CD14-positive monocyte (primary cell): Measurements from ENCODE around the gene TRIOBP. TPM values are rescaled to one million over a fixed set of nuclear protein-coding genes. Genes with fewer than 3 reads are reported as not detected.

Experiments used
- DNase-seq, 3 donors: peaks; one replicate each; pipeline ENCODE4 v3.0.0-alpha.2; 2011 to 2022
- H2AFZ ChIP-seq: 2 replicates; pipeline ENCODE4 v1.6.0; 2012; ENCODE audit warnings: mild to moderate bottlenecking, low read depth, low read length, inconsistent platforms; ENCODE audit not compliant: insufficient read depth, poor library complexity, severe bottlenecking
- H3K27ac ChIP-seq, 2 donors: 1 replicate in 1 of 2; 2 replicates in 1 of 2; pipeline ENCODE4 v1.5.1; 2012 to 2013; ENCODE audit warnings: low read length in 2 of 2, control low read depth in 1 of 2, inconsistent platforms in 1 of 2, low read depth in 1 of 2, mild to moderate bottlenecking in 1 of 2
- H3K27me3 ChIP-seq, 2 donors: one replicate each; pipeline versions ENCODE4 v1.6.0 to v1.6.1; 2011 to 2013; ENCODE audit warnings: low read length in 2 of 2; ENCODE audit not compliant: control insufficient read depth in 2 of 2, insufficient read depth in 2 of 2
- H3K36me3 ChIP-seq, 2 donors: replicated peaks in 1 of 2; 1 replicate in 1 of 2; 2 replicates in 1 of 2; pipeline versions ENCODE4 v1.5.1 to v1.6.1; 2012 to 2013; ENCODE audit warnings: low read length in 2 of 2, control low read depth in 1 of 2, inconsistent platforms in 1 of 2, mild to moderate bottlenecking in 1 of 2; ENCODE audit not compliant: insufficient read depth in 2 of 2, control insufficient read depth in 1 of 2
- H3K4me1 ChIP-seq, 2 donors: 1 replicate in 1 of 2; 2 replicates in 1 of 2; pipeline versions ENCODE4 v1.5.1 to v1.6.1; 2012 to 2013; ENCODE audit warnings: low read length in 2 of 2, control low read depth in 1 of 2, inconsistent platforms in 1 of 2, mild to moderate bottlenecking in 1 of 2, moderate library complexity in 1 of 2; ENCODE audit not compliant: insufficient read depth in 2 of 2, control insufficient read depth in 1 of 2
- H3K4me2 ChIP-seq: replicated peaks from 2 replicates; pipeline ENCODE3; 2012; ENCODE audit warnings: low read length, moderate library complexity, mild to moderate bottlenecking; ENCODE audit not compliant: poor library complexity, severe bottlenecking; ENCODE audit errors: extremely low read depth
- H3K4me3 ChIP-seq, 3 experiments: fragments of 200-600 bp in 1 of 3; sonication (generic) in 1 of 3; replicated peaks in 1 of 3; 1 replicate in 2 of 3; 2 replicates in 1 of 3; pipeline ENCODE4 v1.5.1; 2011 to 2013; ENCODE audit warnings: low read length in 3 of 3, mild to moderate bottlenecking in 3 of 3, control low read depth in 2 of 3, low read depth in 2 of 3, inconsistent platforms in 1 of 3, moderate library complexity in 1 of 3
- H3K79me2 ChIP-seq: 2 replicates; pipeline ENCODE4 v1.6.0; 2012; ENCODE audit warnings: mild to moderate bottlenecking, control low read depth, inconsistent platforms, low read length, moderate library complexity; ENCODE audit not compliant: insufficient read depth
- H3K9ac ChIP-seq: 2 replicates; pipeline ENCODE4 v1.6.0; 2017; ENCODE audit warnings: low read length, mild to moderate bottlenecking; ENCODE audit not compliant: insufficient read depth, poor library complexity, severe bottlenecking
- H3K9me3 ChIP-seq, 2 donors: replicated peaks in 1 of 2; 1 replicate in 1 of 2; 2 replicates in 1 of 2; pipeline versions ENCODE4 v1.5.1 to v1.6.1; 2012 to 2013; ENCODE audit warnings: low read length in 2 of 2, control low read depth in 1 of 2; ENCODE audit not compliant: control insufficient read depth in 1 of 2, insufficient read depth in 1 of 2
- H4K20me1 ChIP-seq: 2 replicates; pipeline ENCODE4 v1.6.0; 2012; ENCODE audit warnings: mild to moderate bottlenecking, low read length, control low read depth, moderate library complexity; ENCODE audit not compliant: insufficient read depth
- H3K27ac Mint-ChIP-seq, 7 donors: one replicate each; pipeline ENCODE4 v1.8.0; 2020; ENCODE audit warnings: mild to moderate bottlenecking in 7 of 7, mixed read lengths in 7 of 7, moderate library complexity in 6 of 7, inconsistent platforms in 2 of 7
- H3K27me3 Mint-ChIP-seq, 3 donors: one replicate each; pipeline ENCODE4 v1.8.0; 2021 to 2022; ENCODE audit warnings: low read depth in 3 of 3, mild to moderate bottlenecking in 3 of 3, mixed read lengths in 3 of 3, moderate library complexity in 3 of 3, inconsistent platforms in 1 of 3
- H3K36me3 Mint-ChIP-seq, 2 donors: one replicate each; pipeline ENCODE4 v1.8.0; 2020; ENCODE audit warnings: mixed read lengths in 2 of 2, inconsistent platforms in 1 of 2, mild to moderate bottlenecking in 1 of 2
- H3K4me1 Mint-ChIP-seq: one replicate; pipeline ENCODE4 v1.8.0; 2020; ENCODE audit warnings: mild to moderate bottlenecking, mixed read lengths
- H3K4me3 Mint-ChIP-seq, 2 donors: one replicate each; pipeline ENCODE4 v1.8.0; 2020; ENCODE audit warnings: mild to moderate bottlenecking in 2 of 2, mixed read lengths in 2 of 2, moderate library complexity in 1 of 2
- H3K9me3 Mint-ChIP-seq, 7 donors: one replicate each; pipeline ENCODE4 v1.8.0; 2020 to 2022; ENCODE audit warnings: mixed read lengths in 7 of 7, mild to moderate bottlenecking in 6 of 7, moderate library complexity in 6 of 7, inconsistent platforms in 2 of 7
- WGBS: methylation state at CpG from one replicate; pipeline ENCODE4 v1.1.5; 2013; ENCODE audit warnings: missing lambda C conversion rate; ENCODE audit not compliant: insufficient coverage; 5-methylcytosine and 5-hydroxymethylcytosine counted together
- intact Hi-C, 2 donors: fragments of 100-400 bp; cut with micrococcal nuclease; formaldehyde crosslinking; loops; one replicate each; pipeline versions ENCODE4 v1.15.0 to v1.15.1; 2023
- polyA plus RNA-seq, 3 donors: library from polyadenylated mRNA; depleted of rRNA in 1 of 3; unstranded in 2 of 3; stranded (reverse) in 1 of 3; fragments of 300-500 nt in 2 of 3; fragments of >200 nt in 1 of 3; fragmentation: Illumina TruSeq in 2 of 3; gene quantifications; 1 replicate in 2 of 3; 2 replicates in 1 of 3; pipeline ENCODE4 v1.2.3, GENCODE V29; 2012 to 2021
- TF ChIP-seq, protein P1 (sequence below): fragments of 200-600 bp; IDR thresholded peaks from one replicate; pipeline ENCODE4 v1.8.0; 2022; ENCODE audit warnings: antibody characterized with exemption, mild to moderate bottlenecking

The TRIOBP gene
- polyA plus RNA-seq, 3 donors, result 43.0 to 46.6 (median 44.7) TPM

DNA sequence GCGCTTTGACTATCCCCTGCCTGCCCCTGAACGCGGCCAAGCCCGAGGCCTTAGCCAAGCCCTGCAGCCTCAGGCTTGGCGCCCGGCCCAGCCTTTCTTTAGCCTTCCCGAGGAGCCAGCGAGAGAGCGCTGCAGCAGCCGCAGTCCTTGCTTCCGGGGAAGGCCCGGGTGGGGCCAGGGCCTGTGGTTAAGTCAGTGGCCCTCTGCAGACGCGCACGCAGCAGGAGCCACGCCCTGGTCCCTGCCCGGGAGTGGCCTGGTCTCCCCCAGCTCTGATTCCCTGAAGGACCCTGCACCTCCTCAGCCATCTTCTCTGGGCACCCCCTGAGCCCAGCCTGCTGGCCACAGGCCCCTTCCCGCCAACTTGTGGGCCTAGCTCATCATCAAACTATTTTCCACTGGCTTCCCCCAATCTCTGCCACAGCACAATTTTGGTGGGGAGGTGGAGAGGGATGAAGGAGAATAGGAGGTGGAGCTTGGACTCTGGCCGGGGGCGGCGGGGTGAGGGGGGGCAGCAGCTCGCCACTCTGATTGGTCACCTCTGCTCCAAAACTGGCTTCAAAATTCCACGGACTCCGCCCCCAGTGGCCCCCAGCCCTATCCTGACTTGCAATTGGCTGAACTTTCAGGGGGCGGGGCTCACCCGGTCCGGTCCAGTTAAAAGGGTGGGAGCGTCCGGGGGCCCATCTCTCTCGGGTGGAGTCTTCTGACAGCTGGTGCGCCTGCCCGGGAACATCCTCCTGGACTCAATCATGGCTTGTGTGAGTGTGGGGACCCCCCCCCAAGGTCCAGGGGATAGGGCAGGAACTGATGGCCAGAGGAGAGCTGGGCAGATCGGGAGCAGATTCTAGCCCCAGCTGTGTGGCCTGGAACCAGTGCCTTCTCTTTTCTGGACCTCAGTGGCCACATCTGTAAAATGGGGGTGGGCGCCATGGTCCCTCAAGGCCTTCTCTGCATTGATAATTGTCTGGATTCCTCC is 21.6 kb upstream of the TRIOBP start, which contains the start of gene LGALS1:
Gene LGALS1 (plus strand): TSS at position 686 of the 979 bp plus-strand sequence. CDS start 67 bp downstream, at position 753.
- no peaks in the 10 kb centered on the region for H3K9me3 Mint-ChIP-seq
- Histone ChIP-seq H3K4me2 (peak within 1 kb of the TSS; percentile 100), H3K9ac (peak within 1 kb of the TSS; percentile 88), H4K20me1 (peaks cover 43% of the 10 kb centered on the region), H3K4me3 (peak within 1 kb of the TSS; percentile 62 to 98 (median 76)), H3K36me3 (peaks cover 16 to 22% of the 10 kb centered on the region in 2 donors), H3K9me3 (no peaks in the 10 kb centered on the region), H3K27ac (peak within 1 kb of the TSS; percentile 80 to 91), H3K4me1 (peaks cover 62 to 67% of the 10 kb centered on the region in 2 donors), H2AFZ (peak within 1 kb of the TSS; percentile 64), H3K79me2 (peaks cover 55% of the 10 kb centered on the region), H3K27me3 (no peaks in the 10 kb centered on the region)
- intact Hi-C loops, result loop anchor here in 1 of 2 donors (10.0 kb wide), 2 partner anchors 70 to 170 kb away; partner anchors contain the start of genes ANKRD54 and EIF3L
- H3K4me3 Mint-ChIP-seq, result peak within 1 kb of the TSS; percentile 78 to 96
- H3K27me3 Mint-ChIP-seq, result peaks cover 0 to 2% (median 2%) of the 10 kb centered on the region in 3 donors
- WGBS, result 8% methylated on average over 31 of the region's 34 CpGs
- peak; percentile 85 to 89 (median 85) for DNase-seq
- TF ChIP-seq, protein P1, sequence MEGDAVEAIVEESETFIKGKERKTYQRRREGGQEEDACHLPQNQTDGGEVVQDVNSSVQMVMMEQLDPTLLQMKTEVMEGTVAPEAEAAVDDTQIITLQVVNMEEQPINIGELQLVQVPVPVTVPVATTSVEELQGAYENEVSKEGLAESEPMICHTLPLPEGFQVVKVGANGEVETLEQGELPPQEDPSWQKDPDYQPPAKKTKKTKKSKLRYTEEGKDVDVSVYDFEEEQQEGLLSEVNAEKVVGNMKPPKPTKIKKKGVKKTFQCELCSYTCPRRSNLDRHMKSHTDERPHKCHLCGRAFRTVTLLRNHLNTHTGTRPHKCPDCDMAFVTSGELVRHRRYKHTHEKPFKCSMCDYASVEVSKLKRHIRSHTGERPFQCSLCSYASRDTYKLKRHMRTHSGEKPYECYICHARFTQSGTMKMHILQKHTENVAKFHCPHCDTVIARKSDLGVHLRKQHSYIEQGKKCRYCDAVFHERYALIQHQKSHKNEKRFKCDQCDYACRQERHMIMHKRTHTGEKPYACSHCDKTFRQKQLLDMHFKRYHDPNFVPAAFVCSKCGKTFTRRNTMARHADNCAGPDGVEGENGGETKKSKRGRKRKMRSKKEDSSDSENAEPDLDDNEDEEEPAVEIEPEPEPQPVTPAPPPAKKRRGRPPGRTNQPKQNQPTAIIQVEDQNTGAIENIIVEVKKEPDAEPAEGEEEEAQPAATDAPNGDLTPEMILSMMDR, result no peak
- H3K27ac Mint-ChIP-seq, result peak within 1 kb of the TSS; percentile 91 to 99 (median 95)
- H3K36me3 Mint-ChIP-seq, result peaks cover 13 to 28% of the 10 kb centered on the region in 2 donors
- H3K4me1 Mint-ChIP-seq, result peaks cover 46% of the 10 kb centered on the region
